Astrocyte (in vitro differentiated cells and primary cell): Measurements from ENCODE around the gene CABLES1.

Source experiments
- CTCF ChIP-seq: IDR thresholded peaks from 2 replicates; pipeline ENCODE4 v1.5.1; 2011; ENCODE audit warnings: low read depth, mild to moderate bottlenecking, inconsistent platforms, low read length, moderate library complexity; ENCODE audit not compliant: insufficient read depth
- EZH2 ChIP-seq: IDR thresholded peaks from 2 replicates; pipeline ENCODE4 v1.6.1; 2012; ENCODE audit warnings: mild to moderate bottlenecking, low read length, inconsistent platforms; ENCODE audit not compliant: insufficient read depth

GRCh38 chr18:23170137-23170536, 34.9 kb downstream of the CABLES1 start:
- no peak for TF ChIP-seq CTCF
- no peak for TF ChIP-seq EZH2
